Mesenchymal stem cell (in vitro differentiated cells and primary cell): ENCODE measurements around the gene FLOT2.

Source experiments
- DNase-seq: peaks from one replicate; pipeline ENCODE4 v3.0.0-alpha.2; 2013
- H2AFZ ChIP-seq: one replicate; pipeline ENCODE4 v1.6.1; 2013; ENCODE audit warnings: low read depth, mild to moderate bottlenecking, control low read depth, inconsistent platforms, low read length, moderate library complexity
- H2AK5ac ChIP-seq: 2 replicates; pipeline ENCODE4 v1.6.1; 2013; ENCODE audit warnings: low read length, moderate library complexity, mild to moderate bottlenecking, inconsistent platforms; ENCODE audit not compliant: severe bottlenecking
- H2BK120ac ChIP-seq: one replicate; pipeline ENCODE4 v1.6.1; 2013; ENCODE audit warnings: low read depth, mild to moderate bottlenecking, inconsistent platforms, low read length, moderate library complexity
- H2BK12ac ChIP-seq, 2 experiments: one replicate each; pipeline ENCODE4 v1.6.1; 2013; ENCODE audit warnings: inconsistent platforms in 2 of 2, low read length in 2 of 2, mild to moderate bottlenecking in 2 of 2, moderate library complexity in 2 of 2, control low read depth in 1 of 2
- H2BK15ac ChIP-seq: one replicate; pipeline ENCODE4 v1.6.1; 2013; ENCODE audit warnings: mild to moderate bottlenecking, low read depth, inconsistent platforms; ENCODE audit not compliant: poor library complexity, severe bottlenecking
- H2BK5ac ChIP-seq: 2 replicates; pipeline ENCODE4 v1.6.1; 2013; ENCODE audit warnings: low read depth, mild to moderate bottlenecking, low read length, control low read depth, inconsistent platforms; ENCODE audit not compliant: poor library complexity, severe bottlenecking
- H3K14ac ChIP-seq, 2 experiments: one replicate each; pipeline ENCODE4 v1.6.1; 2013; ENCODE audit warnings: inconsistent platforms in 2 of 2, low read length in 2 of 2, control low read depth in 1 of 2, mild to moderate bottlenecking in 1 of 2, moderate library complexity in 1 of 2
- H3K18ac ChIP-seq, 2 experiments: one replicate each; pipeline ENCODE4 v1.6.1; 2013; ENCODE audit warnings: inconsistent platforms in 2 of 2, low read length in 2 of 2, control low read depth in 1 of 2, low read depth in 1 of 2, mild to moderate bottlenecking in 1 of 2
- H3K23ac ChIP-seq, 2 experiments: one replicate each; pipeline ENCODE4 v1.6.1; 2013; ENCODE audit warnings: inconsistent platforms in 2 of 2, low read length in 2 of 2, mild to moderate bottlenecking in 2 of 2, moderate library complexity in 2 of 2, control low read depth in 1 of 2
- H3K27ac ChIP-seq: 2 replicates; pipeline ENCODE4 v1.5.1; 2013; ENCODE audit warnings: mild to moderate bottlenecking, moderate library complexity, low read length, control low read depth, inconsistent platforms; ENCODE audit not compliant: poor library complexity, severe bottlenecking
- H3K27me3 ChIP-seq, 2 experiments: 2 replicates each; pipeline versions ENCODE4 v1.6.1 to v1.7.0; 2013; ENCODE audit warnings: low read length in 2 of 2, mild to moderate bottlenecking in 2 of 2, moderate library complexity in 2 of 2, control low read depth in 1 of 2, inconsistent platforms in 1 of 2; ENCODE audit not compliant: control insufficient read depth in 1 of 2, insufficient read depth in 1 of 2
- H3K36me3 ChIP-seq, 2 experiments: 2 replicates each; pipeline versions ENCODE4 v1.6.1 to v1.7.0; 2013; ENCODE audit warnings: low read length in 2 of 2, control low read depth in 1 of 2, inconsistent platforms in 1 of 2, low read depth in 1 of 2, mild to moderate bottlenecking in 1 of 2; ENCODE audit not compliant: insufficient read depth in 2 of 2, control insufficient read depth in 1 of 2
- H3K4ac ChIP-seq, 2 experiments: one replicate each; pipeline ENCODE4 v1.6.1; 2013; ENCODE audit warnings: inconsistent platforms in 2 of 2, low read length in 2 of 2, mild to moderate bottlenecking in 2 of 2, moderate library complexity in 2 of 2, control low read depth in 1 of 2, low read depth in 1 of 2
- H3K4me1 ChIP-seq: 2 replicates; pipeline ENCODE4 v1.6.1; 2013; ENCODE audit warnings: low read depth, low read length, control low read depth; ENCODE audit not compliant: control insufficient read depth, insufficient read depth
- H3K4me2 ChIP-seq: 2 replicates; pipeline ENCODE4 v1.6.1; 2013; ENCODE audit warnings: low read length, mild to moderate bottlenecking, inconsistent platforms; ENCODE audit not compliant: poor library complexity, severe bottlenecking
- H3K4me3 ChIP-seq, 2 experiments: 2 replicates each; pipeline versions ENCODE4 v1.5.1 to v1.7.0; 2013; ENCODE audit warnings: low read length in 2 of 2, mild to moderate bottlenecking in 2 of 2, control low read depth in 1 of 2, low read depth in 1 of 2; ENCODE audit not compliant: insufficient read depth in 1 of 2
- H3K79me1 ChIP-seq: replicated peaks from 2 replicates; pipeline ENCODE4 v1.6.1; 2013; ENCODE audit warnings: mild to moderate bottlenecking, control low read depth, low read length, inconsistent platforms; ENCODE audit not compliant: poor library complexity, severe bottlenecking
- H3K9ac ChIP-seq: 2 replicates; pipeline ENCODE4 v1.7.0; 2013; ENCODE audit warnings: mild to moderate bottlenecking, low read length, moderate library complexity
- H3K9me3 ChIP-seq: 2 replicates; pipeline ENCODE4 v1.7.0; 2013; ENCODE audit warnings: mild to moderate bottlenecking, low read length; ENCODE audit not compliant: control insufficient read depth
- H4K8ac ChIP-seq: one replicate; pipeline ENCODE4 v1.6.1; 2013; ENCODE audit warnings: inconsistent platforms, mild to moderate bottlenecking, low read length, moderate library complexity
- H4K91ac ChIP-seq: one replicate; pipeline ENCODE4 v1.6.1; 2013; ENCODE audit warnings: mild to moderate bottlenecking, low read length, inconsistent platforms
- WGBS: methylation state at CpG from one replicate; pipeline ENCODE4 v1.1.7; 2013; ENCODE audit warnings: mixed read lengths; 5-methylcytosine and 5-hydroxymethylcytosine counted together

Gene FLOT2

DNA sequence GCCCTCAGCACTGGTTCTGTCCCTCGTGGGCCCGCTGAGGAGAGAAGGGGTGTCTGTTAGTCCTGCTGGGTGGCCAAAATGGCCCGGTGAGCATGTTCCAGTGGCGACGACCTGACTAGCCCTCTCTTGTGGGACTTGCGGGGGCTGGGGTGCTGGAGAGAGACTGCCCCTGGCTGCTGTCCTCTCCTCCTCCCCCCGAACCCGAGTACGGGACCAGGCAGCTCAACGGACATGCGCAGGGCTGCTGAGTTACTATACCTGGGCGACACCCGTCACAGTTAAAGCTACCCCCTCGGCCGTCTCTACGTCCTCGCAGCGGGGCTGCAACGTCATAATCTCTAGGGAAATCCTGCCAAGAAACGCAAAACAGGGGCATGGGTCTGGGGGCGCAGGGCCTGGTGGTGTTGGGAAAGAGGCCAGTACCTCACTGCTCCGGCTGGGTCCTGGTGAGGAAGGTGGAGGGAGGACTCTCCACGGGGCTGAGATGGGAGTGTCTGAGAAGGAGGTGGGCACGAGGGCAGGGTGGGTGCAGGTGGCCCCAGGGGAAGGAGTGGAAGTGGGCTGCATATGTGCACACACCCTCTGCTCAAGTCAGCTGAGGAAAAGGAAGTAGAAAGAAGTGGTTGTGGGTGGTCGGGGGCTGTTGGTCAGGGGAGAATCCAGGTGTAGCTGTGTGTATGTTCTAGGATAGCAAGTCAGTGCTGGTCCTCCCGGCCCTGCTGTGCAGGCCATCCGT, 13.4 kb downstream of the FLOT2 start:
- H3K4me3 ChIP-seq = no peak overlapping the region
- peaks cover 29% of the 10 kb centered on the region for H3K79me1 ChIP-seq
- no peak overlapping the region for H3K14ac ChIP-seq
- H2BK15ac ChIP-seq = no peak overlapping the region
- no peak overlapping the region for H3K4ac ChIP-seq
- H4K91ac ChIP-seq = no peak overlapping the region
- H3K4me2 ChIP-seq = no peak overlapping the region
- 91% methylated on average over 27 of the region's 27 CpGs for WGBS
- H2BK120ac ChIP-seq = no peak overlapping the region
- H3K18ac ChIP-seq = no peak overlapping the region
- H4K8ac ChIP-seq = no peak overlapping the region
- H3K27ac ChIP-seq = no peak overlapping the region
- peaks cover 7% of the 10 kb centered on the region for H3K4me1 ChIP-seq
- H2AK5ac ChIP-seq = no peak overlapping the region
- H3K27me3 ChIP-seq = no peaks in the 10 kb centered on the region
- H3K36me3 ChIP-seq = peaks cover 83 to 94% of the 10 kb centered on the region in 2 experiments
- no peaks in the 10 kb centered on the region for H3K9me3 ChIP-seq
- H2BK12ac ChIP-seq = no peak overlapping the region
- DNase-seq = no peak
- H2BK5ac ChIP-seq = no peak overlapping the region
- no peak overlapping the region for H3K23ac ChIP-seq
- no peak overlapping the region for H3K9ac ChIP-seq
- no peak overlapping the region for H2AFZ ChIP-seq

GRCh38 chr17:28882154-28882895, 15.2 kb downstream of the FLOT2 start:
- H4K91ac ChIP-seq = no peak overlapping the region
- H3K14ac ChIP-seq = no peak overlapping the region
- H2BK15ac ChIP-seq = no peak overlapping the region
- H3K27ac ChIP-seq = no peak overlapping the region
- H3K4me3 ChIP-seq = no peak overlapping the region
- no peak overlapping the region for H3K18ac ChIP-seq
- no peaks in the 10 kb centered on the region for H3K9me3 ChIP-seq
- no peak overlapping the region for H3K9ac ChIP-seq
- H3K79me1 ChIP-seq = peaks cover 20% of the 10 kb centered on the region
- no peak overlapping the region for H2BK5ac ChIP-seq
- no peak overlapping the region for H4K8ac ChIP-seq
- H2BK120ac ChIP-seq = no peak overlapping the region
- H3K36me3 ChIP-seq = peaks cover 87 to 91% of the 10 kb centered on the region in 2 experiments
- H3K4me1 ChIP-seq = peaks cover 7% of the 10 kb centered on the region
- H2AFZ ChIP-seq = no peak overlapping the region
- H2AK5ac ChIP-seq = no peak overlapping the region
- H2BK12ac ChIP-seq = no peak overlapping the region
- 94% methylated on average over 14 of the region's 18 CpGs for WGBS
- H3K27me3 ChIP-seq = no peaks in the 10 kb centered on the region
- no peak overlapping the region for H3K4me2 ChIP-seq
- no peak overlapping the region for H3K4ac ChIP-seq
- no peak for DNase-seq
- H3K23ac ChIP-seq = no peak overlapping the region

DNA sequence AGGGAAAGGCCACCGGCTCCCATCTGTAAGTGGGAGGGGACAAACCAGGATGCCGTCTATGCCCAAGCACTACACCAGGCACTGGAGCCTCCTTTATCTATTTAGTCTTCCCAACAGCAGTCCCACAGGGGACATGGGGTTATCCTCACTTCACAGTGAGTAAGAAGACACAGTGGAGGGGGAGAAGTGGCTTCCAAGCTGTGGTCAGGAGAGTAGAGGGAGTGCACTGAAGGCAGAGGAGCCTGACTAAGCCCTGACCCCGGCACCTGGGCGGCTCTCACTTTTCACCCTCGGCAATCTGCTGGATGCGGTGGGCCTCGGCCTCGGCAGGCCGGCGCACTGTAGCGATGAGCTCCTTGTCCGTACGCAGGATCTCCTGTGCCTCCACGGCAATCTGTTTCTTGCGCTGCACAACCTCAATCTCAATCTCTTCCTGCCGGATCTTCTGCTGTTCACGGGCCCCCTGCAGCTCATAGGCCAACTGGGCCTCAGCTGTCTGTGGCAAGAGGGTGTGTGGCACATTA, 15.9 kb downstream of the FLOT2 start:
- no peak for DNase-seq
- Histone ChIP-seq H3K4me3 (no peak overlapping the region), H2AFZ (no peak overlapping the region)

DNA sequence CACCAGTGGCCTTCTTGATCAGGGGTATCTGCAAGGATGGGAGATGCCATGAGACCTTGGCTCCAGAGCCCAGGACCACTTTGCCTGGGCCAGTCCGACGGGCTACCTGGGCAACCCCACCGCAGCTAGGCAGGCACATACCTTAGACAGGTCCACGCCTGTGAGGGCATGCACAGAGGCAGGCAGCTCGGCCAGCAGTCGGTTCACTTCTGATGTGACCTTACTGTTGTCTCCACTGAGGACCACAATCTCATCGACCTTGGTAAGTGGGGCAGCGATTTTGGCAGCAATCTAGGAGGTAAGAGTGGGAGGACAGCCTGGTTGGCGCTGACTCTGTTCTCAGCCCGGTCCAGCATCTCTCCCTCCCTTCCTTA, 17.0 kb downstream of the FLOT2 start:
- Histone ChIP-seq H3K9ac (no peak overlapping the region), H3K4me2 (no peak overlapping the region), H3K18ac (no peak overlapping the region), H3K9me3 (no peaks in the 10 kb centered on the region), H2BK15ac (no peak overlapping the region), H2BK120ac (no peak overlapping the region), H3K79me1 (peaks cover 14% of the 10 kb centered on the region), H2BK12ac (no peak overlapping the region), H3K27me3 (no peaks in the 10 kb centered on the region), H2BK5ac (no peak overlapping the region), H4K91ac (no peak overlapping the region), H2AK5ac (no peak overlapping the region), H4K8ac (no peak overlapping the region), H2AFZ (no peak overlapping the region), H3K27ac (no peak overlapping the region), H3K4me3 (no peak overlapping the region), H3K14ac (no peak overlapping the region), H3K4ac (no peak overlapping the region), H3K4me1 (peaks cover 7% of the 10 kb centered on the region), H3K23ac (no peak overlapping the region), H3K36me3 (peaks cover 70 to 76% of the 10 kb centered on the region in 2 experiments)
- WGBS = 97% methylated on average over 10 of the region's 10 CpGs
- no peak for DNase-seq

More for the DNA sequence above, 15.9 kb downstream of the FLOT2 start:
- Histone ChIP-seq H4K8ac (no peak overlapping the region), H3K14ac (no peak overlapping the region), H2BK15ac (no peak overlapping the region), H3K27me3 (no peaks in the 10 kb centered on the region), H3K4ac (no peak overlapping the region), H3K36me3 (peaks cover 81 to 85% of the 10 kb centered on the region in 2 experiments), H3K27ac (no peak overlapping the region), H2AK5ac (no peak overlapping the region), H2BK12ac (no peak overlapping the region), H3K9ac (no peak overlapping the region), H3K4me1 (peaks cover 7% of the 10 kb centered on the region), H3K9me3 (no peaks in the 10 kb centered on the region), H3K23ac (no peak overlapping the region), H3K18ac (no peak overlapping the region), H3K4me2 (no peak overlapping the region), H3K79me1 (peaks cover 17% of the 10 kb centered on the region), H2BK5ac (no peak overlapping the region), H4K91ac (no peak overlapping the region), H2BK120ac (no peak overlapping the region)
- WGBS = 95% methylated on average over 15 of the region's 17 CpGs
